Nephron progenitor cell (in vitro differentiated cells): ENCODE data around the gene PROK1.

Experiments used
- DNase-seq: peaks from one replicate; pipeline ENCODE4 v3.0.0; 2021
- H3K27ac Mint-ChIP-seq: 2 replicates; pipeline ENCODE4 v1.8.0; 2021; ENCODE audit warnings: mild to moderate bottlenecking, moderate library complexity, mixed read lengths
- H3K27me3 Mint-ChIP-seq: 2 replicates; pipeline ENCODE4 v1.8.0; 2021; ENCODE audit warnings: mild to moderate bottlenecking, low read depth, mixed read lengths; ENCODE audit not compliant: poor library complexity
- H3K36me3 Mint-ChIP-seq: 2 replicates; pipeline ENCODE4 v1.8.0; 2021; ENCODE audit warnings: low read depth, mixed read lengths
- H3K4me1 Mint-ChIP-seq: 2 replicates; pipeline ENCODE4 v1.8.0; 2021; ENCODE audit warnings: mixed read lengths
- H3K4me3 Mint-ChIP-seq: 2 replicates; pipeline ENCODE4 v1.8.0; 2021; ENCODE audit warnings: mild to moderate bottlenecking, moderate library complexity, mixed read lengths
- H3K9me3 Mint-ChIP-seq: 2 replicates; pipeline ENCODE4 v1.8.0; 2021; ENCODE audit warnings: mild to moderate bottlenecking, moderate library complexity, mixed read lengths
- CTCF ChIP-seq: fragments of 200-600 bp; sonication (generic); IDR thresholded peaks from 2 replicates; pipeline ENCODE4 v1.5.0; 2021; ENCODE audit warnings: antibody characterized with exemption

PROK1 gene

GRCh38 chr1:110477967-110478640, 27.2 kb downstream of the PROK1 start:
- peaks cover 10% of the 10 kb centered on the region for H3K4me1 Mint-ChIP-seq
- H3K9me3 Mint-ChIP-seq: no peaks in the 10 kb centered on the region
- no peak overlapping the region for H3K4me3 Mint-ChIP-seq
- no peak for TF ChIP-seq CTCF
- H3K27me3 Mint-ChIP-seq: peaks cover 23% of the 10 kb centered on the region
- H3K36me3 Mint-ChIP-seq: no peaks in the 10 kb centered on the region
- no peak overlapping the region for H3K27ac Mint-ChIP-seq
- DNase-seq: no peak

- no peak for TF ChIP-seq CTCF
- no peak for DNase-seq
- Mint-ChIP-seq H3K27ac (no peak overlapping the region), H3K9me3 (no peaks in the 10 kb centered on the region), H3K4me1 (peaks cover 18% of the 10 kb centered on the region), H3K4me3 (no peak overlapping the region), H3K27me3 (peaks cover 30% of the 10 kb centered on the region), H3K36me3 (no peaks in the 10 kb centered on the region)
These were observed 27.9 kb downstream of the PROK1 start for GRCh38 chr1:110478886-110479285.

DNA sequence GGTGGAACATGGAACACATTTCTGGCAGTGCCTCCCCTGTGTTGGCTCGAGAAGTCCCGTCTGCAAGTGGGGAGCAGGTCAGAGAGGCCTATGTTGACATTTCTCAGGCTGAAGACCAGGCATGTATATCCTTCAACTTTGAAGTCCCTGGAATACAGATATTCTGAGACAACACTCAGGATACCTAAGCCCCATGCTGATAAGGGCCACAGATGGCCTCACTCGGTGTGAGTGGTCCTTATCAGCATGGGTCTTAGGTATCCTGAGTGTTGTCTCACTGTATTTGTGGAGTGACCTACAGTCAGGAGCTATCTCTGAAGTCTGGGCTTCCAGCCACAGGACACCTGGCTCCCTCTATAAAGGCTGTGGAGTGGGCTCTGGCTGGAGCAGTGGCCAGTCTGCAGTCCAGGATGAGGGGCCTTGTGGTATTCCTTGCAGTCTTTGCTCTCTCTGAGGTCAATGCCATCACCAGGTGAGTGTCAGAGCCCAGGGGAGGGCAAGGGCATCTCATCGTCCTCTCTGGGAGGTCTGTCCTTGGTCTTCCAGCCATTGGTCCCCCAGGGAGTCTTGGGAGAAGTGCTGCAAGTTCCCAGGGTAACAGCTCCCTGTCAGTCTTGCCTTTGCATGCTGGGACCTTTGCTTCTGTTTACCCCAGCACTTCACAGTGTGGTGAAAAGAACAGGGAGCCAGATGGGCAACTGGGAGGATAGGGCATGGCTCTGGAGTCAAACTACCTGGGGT, 29.6 kb downstream of the PROK1 start:
- DNase-seq: no peak
- no peaks in the 10 kb centered on the region for H3K9me3 Mint-ChIP-seq

GRCh38 chr1:110481968-110482623, 31.1 kb downstream of the PROK1 start:
- Mint-ChIP-seq H3K4me3 (no peak overlapping the region), H3K27ac (peak overlapping the region; percentile 62), H3K36me3 (no peaks in the 10 kb centered on the region), H3K27me3 (peaks cover 46% of the 10 kb centered on the region), H3K4me1 (peaks cover 18% of the 10 kb centered on the region), H3K9me3 (no peaks in the 10 kb centered on the region)
- no peak for DNase-seq
- no peak for TF ChIP-seq CTCF

More for the DNA sequence above, 29.6 kb downstream of the PROK1 start:
- no peak for TF ChIP-seq CTCF
- Mint-ChIP-seq H3K36me3 (no peaks in the 10 kb centered on the region), H3K4me3 (no peak overlapping the region), H3K4me1 (peaks cover 18% of the 10 kb centered on the region), H3K27ac (no peak overlapping the region), H3K27me3 (peaks cover 35% of the 10 kb centered on the region)

- no peak overlapping the region for H3K4me3 Mint-ChIP-seq
- H3K36me3 Mint-ChIP-seq: no peaks in the 10 kb centered on the region
- H3K27me3 Mint-ChIP-seq: peaks cover 50% of the 10 kb centered on the region
- no peaks in the 10 kb centered on the region for H3K9me3 Mint-ChIP-seq
- no peak for DNase-seq
- no peak for TF ChIP-seq CTCF
- H3K27ac Mint-ChIP-seq: no peak overlapping the region
- peaks cover 22% of the 10 kb centered on the region for H3K4me1 Mint-ChIP-seq
These were observed 31.8 kb downstream of the PROK1 start for GRCh38 chr1:110482662-110483307.
